OCI-LY3 (cell line): ENCODE measurements around the gene SALL3.

Source experiments
- H2AFZ ChIP-seq: fragments of 200-600, 300-600 bp; shearing (Covaris generic); 2 replicates; pipeline ENCODE4 v1.6.0; 2014; ENCODE audit warnings: antibody characterized with exemption, low read depth, low read length
- H3K27ac ChIP-seq: fragments of 200-600, 300-600 bp; sonication (generic); 2 replicates; pipeline ENCODE4 v1.5.1; 2014; ENCODE audit warnings: mild to moderate bottlenecking, low read length, moderate library complexity, mixed read lengths
- H3K27me3 ChIP-seq: fragments of 200-600, 300-600 bp; sonication (generic); 2 replicates; pipeline ENCODE4 v1.6.1; 2014; ENCODE audit warnings: low read depth, low read length, mixed read lengths
- H3K36me3 ChIP-seq: fragments of 200-600, 300-600 bp; sonication (generic); replicated peaks from 2 replicates; pipeline ENCODE3; 2014; ENCODE audit warnings: low read depth, low read length, mixed read lengths
- H3K4me1 ChIP-seq: fragments of 300-600, 200-600 bp; sonication (generic); 2 replicates; pipeline ENCODE4 v1.6.1; 2014; ENCODE audit warnings: low read length, mixed read lengths
- H3K4me2 ChIP-seq: fragments of 200-600, 300-600 bp; sonication (generic); 2 replicates; pipeline ENCODE4 v1.6.1; 2014; ENCODE audit warnings: low read length, mixed read lengths
- H3K4me3 ChIP-seq: fragments of 300-600, 200-600 bp; sonication (generic); 2 replicates; pipeline ENCODE4 v1.5.1; 2014; ENCODE audit warnings: antibody characterized with exemption, mild to moderate bottlenecking, low read length, moderate library complexity
- H3K79me2 ChIP-seq: fragments of 300-600, 200-600 bp; shearing (Covaris generic); 2 replicates; pipeline ENCODE4 v1.6.1; 2014; ENCODE audit warnings: mild to moderate bottlenecking, low read length, mixed read lengths
- H3K9ac ChIP-seq: fragments of 300-600, 200-600 bp; shearing (Covaris generic); 2 replicates; pipeline ENCODE4 v1.6.0; 2014; ENCODE audit warnings: mild to moderate bottlenecking, low read length, moderate library complexity
- H3K9me3 ChIP-seq: fragments of 200-600, 300-600 bp; shearing (Covaris generic); 2 replicates; pipeline ENCODE4 v1.6.1; 2014; ENCODE audit warnings: low read length, mixed read lengths; ENCODE audit not compliant: insufficient read depth
- H4K20me1 ChIP-seq: fragments of 200-600, 300-600 bp; sonication (generic); 2 replicates; pipeline ENCODE4 v1.6.1; 2016; ENCODE audit warnings: low read length, mixed read lengths; ENCODE audit not compliant: insufficient read depth
- EZH2phosphoT487 ChIP-seq: fragments of 200-600 bp; shearing (Covaris generic); IDR thresholded peaks from 2 replicates; pipeline ENCODE4 v1.6.1; 2018; ENCODE audit warnings: antibody characterized with exemption, mixed run types, low read depth
- TF ChIP-seq, protein P1 (sequence below): fragments of 200-600, 300-600 bp; sonication (generic); IDR thresholded peaks from 2 replicates; pipeline ENCODE4 v1.5.1; 2014; ENCODE audit warnings: antibody characterized with exemption, low read length, low read depth

Gene SALL3

DNA sequence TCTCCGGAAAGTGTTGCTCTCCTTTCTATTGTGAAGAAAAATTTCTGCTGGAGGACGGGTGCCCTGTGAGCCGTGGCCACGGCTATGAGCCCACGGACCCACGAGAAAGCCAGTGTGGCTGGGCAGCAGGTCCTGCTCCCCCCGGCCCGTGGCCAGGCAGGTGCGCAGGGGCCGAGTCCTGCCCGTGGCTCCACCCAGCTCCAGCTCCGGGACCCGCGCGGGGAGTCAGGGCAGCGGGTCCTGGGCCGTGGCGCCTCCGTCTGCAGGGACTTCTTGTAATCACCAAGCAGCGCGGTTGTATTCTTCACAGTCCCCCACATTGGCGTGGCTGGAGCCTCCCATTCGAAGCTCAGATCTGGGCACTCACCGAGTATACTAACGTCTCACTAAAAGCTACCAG lies 43.0 kb downstream of the SALL3 start:
- Histone ChIP-seq H3K9ac (no peak overlapping the region), H2AFZ (no peak overlapping the region), H3K4me2 (no peak overlapping the region)

DNA sequence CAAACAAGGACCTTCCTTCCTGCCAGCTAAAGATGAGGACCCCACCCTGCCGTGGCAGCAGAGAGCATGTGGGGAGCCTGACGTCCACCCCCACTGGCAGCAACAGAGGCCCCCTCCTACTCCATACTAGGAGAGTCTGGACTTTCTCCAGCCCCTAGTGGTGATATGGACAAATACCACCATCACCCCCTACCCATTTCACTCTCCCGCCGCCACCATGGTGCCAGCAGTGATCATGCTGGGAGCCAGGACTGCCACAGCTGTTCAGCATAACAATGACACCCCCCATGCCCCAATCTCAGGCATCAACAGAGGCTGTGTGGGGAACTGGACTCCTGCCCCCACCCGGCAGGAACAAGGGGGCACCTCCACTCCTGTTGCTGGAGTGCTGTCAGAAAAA lies 46.9 kb downstream of the SALL3 start:
- no peaks in the 10 kb centered on the region for H3K36me3 ChIP-seq
- no peak overlapping the region for H3K9ac ChIP-seq
- H3K79me2 ChIP-seq: no peaks in the 10 kb centered on the region
- no peaks in the 10 kb centered on the region for H3K4me1 ChIP-seq
- H3K4me3 ChIP-seq: no peak overlapping the region
- no peak for TF ChIP-seq EZH2phosphoT487
- TF ChIP-seq, protein P1, sequence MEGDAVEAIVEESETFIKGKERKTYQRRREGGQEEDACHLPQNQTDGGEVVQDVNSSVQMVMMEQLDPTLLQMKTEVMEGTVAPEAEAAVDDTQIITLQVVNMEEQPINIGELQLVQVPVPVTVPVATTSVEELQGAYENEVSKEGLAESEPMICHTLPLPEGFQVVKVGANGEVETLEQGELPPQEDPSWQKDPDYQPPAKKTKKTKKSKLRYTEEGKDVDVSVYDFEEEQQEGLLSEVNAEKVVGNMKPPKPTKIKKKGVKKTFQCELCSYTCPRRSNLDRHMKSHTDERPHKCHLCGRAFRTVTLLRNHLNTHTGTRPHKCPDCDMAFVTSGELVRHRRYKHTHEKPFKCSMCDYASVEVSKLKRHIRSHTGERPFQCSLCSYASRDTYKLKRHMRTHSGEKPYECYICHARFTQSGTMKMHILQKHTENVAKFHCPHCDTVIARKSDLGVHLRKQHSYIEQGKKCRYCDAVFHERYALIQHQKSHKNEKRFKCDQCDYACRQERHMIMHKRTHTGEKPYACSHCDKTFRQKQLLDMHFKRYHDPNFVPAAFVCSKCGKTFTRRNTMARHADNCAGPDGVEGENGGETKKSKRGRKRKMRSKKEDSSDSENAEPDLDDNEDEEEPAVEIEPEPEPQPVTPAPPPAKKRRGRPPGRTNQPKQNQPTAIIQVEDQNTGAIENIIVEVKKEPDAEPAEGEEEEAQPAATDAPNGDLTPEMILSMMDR: 0 out of 2 replicates have a peak, but pooled peaks have one; percentile 9
- no peaks in the 10 kb centered on the region for H4K20me1 ChIP-seq
- H2AFZ ChIP-seq: no peak overlapping the region
- 0 out of 2 replicates have a peak, but pooled peaks cover 3% of the 10 kb centered on the region for H3K9me3 ChIP-seq
- H3K27me3 ChIP-seq: peaks cover 10% of the 10 kb centered on the region; the same call in 1 of the 2 replicates
- H3K4me2 ChIP-seq: no peak overlapping the region
- H3K27ac ChIP-seq: no peak overlapping the region

More for the DNA sequence above, 43.0 kb downstream of the SALL3 start:
- Histone ChIP-seq H3K9me3 (0 out of 2 replicates have a peak, but pooled peaks cover 3% of the 10 kb centered on the region), H3K36me3 (no peaks in the 10 kb centered on the region), H3K27ac (no peak overlapping the region), H3K4me3 (no peak overlapping the region), H3K27me3 (peaks cover 5% of the 10 kb centered on the region), H3K79me2 (no peaks in the 10 kb centered on the region), H3K4me1 (no peaks in the 10 kb centered on the region), H4K20me1 (no peaks in the 10 kb centered on the region)
- TF ChIP-seq, protein P1: no peak
- TF ChIP-seq EZH2phosphoT487: no peak

DNA sequence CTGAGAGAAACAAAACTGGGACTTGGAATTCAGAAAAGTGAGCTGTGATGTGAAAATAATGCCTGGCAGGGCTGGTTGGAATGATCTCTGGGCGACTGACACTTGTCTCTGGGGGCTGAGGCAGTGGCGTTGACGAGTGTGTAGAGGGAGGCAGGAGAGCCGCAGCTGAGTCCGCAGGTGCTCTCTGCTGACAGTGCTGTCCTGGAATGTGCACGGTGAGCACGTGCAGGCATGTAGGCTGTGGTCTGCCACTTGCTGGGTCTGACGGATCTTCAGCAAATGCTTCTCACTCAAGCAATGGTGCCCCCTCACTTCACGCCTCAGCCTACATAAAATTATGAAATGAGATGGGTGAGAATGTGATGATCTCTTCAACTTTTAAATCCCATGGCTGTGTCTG lies 51.1 kb downstream of the SALL3 start:
- no peaks in the 10 kb centered on the region for H3K36me3 ChIP-seq
- no peak overlapping the region for H3K9ac ChIP-seq
- H3K9me3 ChIP-seq: no peaks in the 10 kb centered on the region
- H3K4me1 ChIP-seq: no peaks in the 10 kb centered on the region
- TF ChIP-seq EZH2phosphoT487: no peak
- TF ChIP-seq, protein P1: no peak
- H4K20me1 ChIP-seq: no peaks in the 10 kb centered on the region
- no peak overlapping the region for H3K4me2 ChIP-seq
- H3K27ac ChIP-seq: no peak overlapping the region
- no peaks in the 10 kb centered on the region for H3K79me2 ChIP-seq
- H3K4me3 ChIP-seq: no peak overlapping the region
- H2AFZ ChIP-seq: no peak overlapping the region
- H3K27me3 ChIP-seq: peaks cover 10% of the 10 kb centered on the region; the same call in 1 of the 2 replicates

DNA sequence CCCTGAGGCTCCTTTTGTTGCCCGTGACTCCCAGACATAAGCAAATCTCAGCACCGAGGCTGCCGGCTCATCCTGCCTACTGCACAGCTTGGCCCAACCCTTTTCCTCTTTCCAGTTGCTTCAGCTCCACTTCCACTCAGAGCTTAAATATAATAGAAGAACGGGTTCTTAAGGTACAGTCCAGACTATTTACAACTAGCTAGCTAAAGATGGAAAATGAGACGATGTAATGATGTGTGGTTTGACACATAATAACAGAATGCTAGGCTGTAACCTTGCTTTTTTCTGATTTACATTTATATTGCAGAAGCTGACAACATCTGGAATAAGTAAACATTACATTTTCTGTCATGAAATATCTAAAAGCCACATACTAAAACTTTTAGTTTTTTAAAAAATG lies 62.7 kb downstream of the SALL3 start:
- Histone ChIP-seq H3K36me3 (no peaks in the 10 kb centered on the region), H3K9me3 (no peaks in the 10 kb centered on the region), H2AFZ (no peak overlapping the region), H3K4me3 (no peak overlapping the region), H3K9ac (no peak overlapping the region), H3K27ac (no peak overlapping the region), H4K20me1 (no peaks in the 10 kb centered on the region), H3K27me3 (peaks cover 15% of the 10 kb centered on the region; the same call in 1 of the 2 replicates), H3K4me1 (no peaks in the 10 kb centered on the region), H3K4me2 (no peak overlapping the region), H3K79me2 (no peaks in the 10 kb centered on the region)
- TF ChIP-seq EZH2phosphoT487: no peak
- TF ChIP-seq, protein P1: no peak
